ENCODE measurements around the gene UACA.

The UACA gene

GRCh38 chr15:70802629-70803028, 39.3 kb upstream of the UACA start:
- peaks cover 20% of the 10 kb centered on the region for H3K4me1 ChIP-seq (ENCODE audit: insufficient read depth, poor library complexity, severe bottlenecking)
- TF ChIP-seq CTCF (IDR thresholded peaks at IDR 0.05; ENCODE audit: poor library complexity, severe bottlenecking) = no peak
- no peak for DNase-seq (ENCODE audit: low spot score)
- H3K9me3 ChIP-seq (ENCODE audit: severe bottlenecking) = no peaks in the 10 kb centered on the region
- no peaks in the 10 kb centered on the region for H3K27me3 ChIP-seq (ENCODE audit: insufficient read depth, poor library complexity, severe bottlenecking)
- H3K4me3 ChIP-seq (ENCODE audit: severe bottlenecking) = no peak overlapping the region
- H3K27ac ChIP-seq (ENCODE audit: poor library complexity, severe bottlenecking) = peak overlapping the region; percentile 63
- H3K36me3 ChIP-seq (ENCODE audit: low read depth) = no peaks in the 10 kb centered on the region
- peak; percentile 81 for ATAC-seq (ENCODE audit: low read depth)

- DNase-seq (ENCODE audit: low spot score) (no peak), ATAC-seq (ENCODE audit: low read depth) (no peak)
- Histone ChIP-seq H3K27ac (ENCODE audit: poor library complexity, severe bottlenecking) (peak overlapping the region; percentile 63), H3K4me1 (ENCODE audit: insufficient read depth, poor library complexity, severe bottlenecking) (peaks cover 20% of the 10 kb centered on the region), H3K27me3 (ENCODE audit: insufficient read depth, poor library complexity, severe bottlenecking) (no peaks in the 10 kb centered on the region), H3K36me3 (ENCODE audit: low read depth) (no peaks in the 10 kb centered on the region), H3K4me3 (ENCODE audit: severe bottlenecking) (no peak overlapping the region), H3K9me3 (ENCODE audit: severe bottlenecking) (no peaks in the 10 kb centered on the region)
- no peak for TF ChIP-seq CTCF (IDR thresholded peaks at IDR 0.05; ENCODE audit: poor library complexity, severe bottlenecking)
Measured at GRCh38 chr15:70801109-70801508, 37.8 kb upstream of the UACA start.

GRCh38 chr15:70799667-70800450, 36.5 kb upstream of the UACA start:
- Histone ChIP-seq H3K27ac (ENCODE audit: poor library complexity, severe bottlenecking) (peak overlapping the region; percentile 63), H3K36me3 (ENCODE audit: low read depth) (no peaks in the 10 kb centered on the region), H3K27me3 (ENCODE audit: insufficient read depth, poor library complexity, severe bottlenecking) (no peaks in the 10 kb centered on the region), H3K4me3 (ENCODE audit: severe bottlenecking) (no peak overlapping the region), H3K4me1 (ENCODE audit: insufficient read depth, poor library complexity, severe bottlenecking) (peaks cover 29% of the 10 kb centered on the region), H3K9me3 (ENCODE audit: severe bottlenecking) (no peaks in the 10 kb centered on the region)
- no peak for TF ChIP-seq CTCF (IDR thresholded peaks at IDR 0.05; ENCODE audit: poor library complexity, severe bottlenecking)
- ATAC-seq (ENCODE audit: low read depth) = peak; percentile 28; the same call in 2 of the 3 replicates
- DNase-seq (ENCODE audit: low spot score) = no peak

GRCh38 chr15:70797464-70797863, 34.1 kb upstream of the UACA start:
- no peaks in the 10 kb centered on the region for H3K9me3 ChIP-seq (ENCODE audit: severe bottlenecking)
- no peaks in the 10 kb centered on the region for H3K36me3 ChIP-seq (ENCODE audit: low read depth)
- TF ChIP-seq CTCF (IDR thresholded peaks at IDR 0.05; ENCODE audit: poor library complexity, severe bottlenecking) = no peak
- peaks cover 35% of the 10 kb centered on the region for H3K4me1 ChIP-seq (ENCODE audit: insufficient read depth, poor library complexity, severe bottlenecking)
- no peak overlapping the region for H3K4me3 ChIP-seq (ENCODE audit: severe bottlenecking)
- no peak overlapping the region for H3K27ac ChIP-seq (ENCODE audit: poor library complexity, severe bottlenecking)
- DNase-seq (ENCODE audit: low spot score) (peak; percentile 11), ATAC-seq (ENCODE audit: low read depth) (no peak)
- H3K27me3 ChIP-seq (ENCODE audit: insufficient read depth, poor library complexity, severe bottlenecking) = no peaks in the 10 kb centered on the region

Data from RWPE2 (cell line).